K562 (cell line): ENCODE data around the gene SOWAHB.

Source experiments
- DIDO1 ChIP-seq: fragments of 450-650 bp; IDR thresholded peaks from 2 replicates; pipeline ENCODE4 v1.6.1; 2016; ENCODE audit warnings: low read depth, missing biosample characterization, missing genetic modification characterization
- FOXM1 ChIP-seq, 2 experiments: fragments of 450-650 bp in 1 of 2; sonication (generic) in 1 of 2; formaldehyde crosslinking in 1 of 2; IDR thresholded peaks; 2 replicates each; pipeline versions ENCODE4 v1.6.1 to v1.9.0; 2017 to 2022; ENCODE audit warnings: low read depth in 2 of 2, mild to moderate bottlenecking in 2 of 2, missing genetic modification reagents in 1 of 2, moderate library complexity in 1 of 2
- GTF2E2 ChIP-seq: fragments of 200-800 bp; sonication (Bioruptor generic); IDR thresholded peaks from 2 replicates; pipeline ENCODE4 v1.6.1; 2016; ENCODE audit warnings: missing genetic modification characterization, missing compliant biosample characterization
- GTF3C2 ChIP-seq: IDR thresholded peaks from 3 replicates; pipeline ENCODE4 v1.6.1; 2011; ENCODE audit warnings: borderline replicate concordance, mild to moderate bottlenecking, moderate library complexity; ENCODE audit not compliant: insufficient read length; ENCODE audit errors: extremely low read depth
- HNRNPK ChIP-seq: fragments of 200-400 bp; formaldehyde crosslinking; IDR thresholded peaks from one replicate; pipeline ENCODE4 v1.6.1; 2018; ENCODE audit warnings: mild to moderate bottlenecking, low read depth, low read length; ENCODE audit not compliant: poor library complexity, severe bottlenecking
- HOXB6 ChIP-seq: fragments of 250-450 bp; sonication (Bioruptor Pico); IDR thresholded peaks from 2 replicates; pipeline ENCODE4 v1.5.1; 2022; ENCODE audit warnings: mild to moderate bottlenecking, borderline replicate concordance
- NR2C2 ChIP-seq, 2 experiments: fragments of 200-800 bp in 1 of 2; sonication (Bioruptor generic) in 1 of 2; sonication (generic) in 1 of 2; formaldehyde crosslinking in 1 of 2; IDR thresholded peaks; 2 replicates each; pipeline versions ENCODE4 v1.6.1 to v1.8.0; 2016 to 2022; ENCODE audit warnings: mild to moderate bottlenecking in 1 of 2, missing compliant biosample characterization in 1 of 2, missing genetic modification characterization in 1 of 2, missing genetic modification reagents in 1 of 2
- POLR2A ChIP-seq: fragments of 450-650 bp; conservative IDR thresholded peaks from 2 replicates; pipeline ENCODE4 v1.6.1; 2016
- ZKSCAN3 ChIP-seq: fragments of 250-450 bp; sonication (Bioruptor Pico); IDR thresholded peaks from 2 replicates; pipeline ENCODE4 v1.4.0; 2020
- ZNF384 ChIP-seq: IDR thresholded peaks from 2 replicates; pipeline ENCODE4 v1.6.1; 2012; ENCODE audit warnings: low read depth, low read length, improper control_type of control experiment
- ZNF589 ChIP-seq: fragments of 200-800 bp; sonication (Bioruptor generic); IDR thresholded peaks from 2 replicates; pipeline ENCODE4 v1.6.1; 2016; ENCODE audit warnings: low read depth, missing genetic modification characterization, missing compliant biosample characterization
- TF ChIP-seq, protein P1 (sequence below), 3 experiments: fragments of 200-800 bp in 1 of 3; fragments of 250-450 bp in 1 of 3; fragments of 450-650 bp in 1 of 3; sonication (Bioruptor Pico) in 1 of 3; sonication (Bioruptor generic) in 1 of 3; formaldehyde crosslinking in 1 of 3; IDR thresholded peaks; 2 replicates each; pipeline versions ENCODE4 v1.6.1 to v1.8.0; 2016 to 2022; ENCODE audit warnings: mild to moderate bottlenecking in 2 of 3, missing genetic modification characterization in 2 of 3, missing compliant biosample characterization in 1 of 3, moderate library complexity in 1 of 3

DNA sequence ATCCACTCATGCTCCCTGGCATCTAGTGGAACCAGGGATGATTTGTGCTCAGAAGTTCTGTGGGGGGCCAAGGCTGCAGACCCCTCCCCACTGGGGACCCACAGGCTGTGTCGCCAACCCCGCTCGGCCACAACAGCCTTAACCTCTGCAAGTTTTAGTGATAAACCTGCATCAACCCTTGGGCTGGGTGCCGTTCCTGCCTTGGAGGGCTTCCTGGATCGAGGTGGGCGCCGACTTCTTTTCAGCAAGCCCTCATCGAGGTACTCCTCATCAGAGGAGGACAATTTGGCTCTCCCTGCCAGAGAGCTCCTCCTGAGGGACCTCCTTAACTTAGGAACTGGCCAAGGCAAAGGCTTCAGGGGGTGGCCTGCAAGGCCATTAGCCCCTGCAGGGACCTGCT, 1.9 kb downstream of the SOWAHB start:
- TF ChIP-seq FOXM1 (IDR thresholded peaks at IDR 0.05; ENCODE audit: low read depth) (no peak), FOXM1 (CRISPR knock-in tag; IDR thresholded peaks at IDR 0.05; ENCODE audit: low read depth) (no peak), HNRNPK (no peak), ZNF589 (CRISPR knock-in tag) (no peak), NR2C2 (CRISPR knock-in tag; IDR thresholded peaks at IDR 0.05) (no peak), NR2C2 (tag; IDR thresholded peaks at IDR 0.05) (no peak), ZNF384 (no peak), ZKSCAN3 (no peak), GTF3C2 (no peak), POLR2A (no peak), DIDO1 (tag) (no peak), HOXB6 (CRISPR knock-in tag) (no peak), GTF2E2 (tag) (no peak)
- TF ChIP-seq, protein P1, sequence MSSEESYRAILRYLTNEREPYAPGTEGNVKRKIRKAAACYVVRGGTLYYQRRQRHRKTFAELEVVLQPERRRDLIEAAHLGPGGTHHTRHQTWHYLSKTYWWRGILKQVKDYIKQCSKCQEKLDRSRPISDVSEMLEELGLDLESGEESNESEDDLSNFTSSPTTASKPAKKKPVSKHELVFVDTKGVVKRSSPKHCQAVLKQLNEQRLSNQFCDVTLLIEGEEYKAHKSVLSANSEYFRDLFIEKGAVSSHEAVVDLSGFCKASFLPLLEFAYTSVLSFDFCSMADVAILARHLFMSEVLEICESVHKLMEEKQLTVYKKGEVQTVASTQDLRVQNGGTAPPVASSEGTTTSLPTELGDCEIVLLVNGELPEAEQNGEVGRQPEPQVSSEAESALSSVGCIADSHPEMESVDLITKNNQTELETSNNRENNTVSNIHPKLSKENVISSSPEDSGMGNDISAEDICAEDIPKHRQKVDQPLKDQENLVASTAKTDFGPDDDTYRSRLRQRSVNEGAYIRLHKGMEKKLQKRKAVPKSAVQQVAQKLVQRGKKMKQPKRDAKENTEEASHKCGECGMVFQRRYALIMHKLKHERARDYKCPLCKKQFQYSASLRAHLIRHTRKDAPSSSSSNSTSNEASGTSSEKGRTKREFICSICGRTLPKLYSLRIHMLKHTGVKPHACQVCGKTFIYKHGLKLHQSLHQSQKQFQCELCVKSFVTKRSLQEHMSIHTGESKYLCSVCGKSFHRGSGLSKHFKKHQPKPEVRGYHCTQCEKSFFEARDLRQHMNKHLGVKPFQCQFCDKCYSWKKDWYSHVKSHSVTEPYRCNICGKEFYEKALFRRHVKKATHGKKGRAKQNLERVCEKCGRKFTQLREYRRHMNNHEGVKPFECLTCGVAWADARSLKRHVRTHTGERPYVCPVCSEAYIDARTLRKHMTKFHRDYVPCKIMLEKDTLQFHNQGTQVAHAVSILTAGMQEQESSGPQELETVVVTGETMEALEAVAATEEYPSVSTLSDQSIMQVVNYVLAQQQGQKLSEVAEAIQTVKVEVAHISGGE (CRISPR knock-in tag; IDR thresholded peaks at IDR 0.05), result no peak
